DOHH2 (cell line): ENCODE results near the gene RAB7A.

Source experiments
- H3F3A ChIP-seq: fragments of 200-600 bp; sonication (generic), shearing (Covaris generic); 2 replicates; pipeline ENCODE4 v1.6.0; 2016; ENCODE audit warnings: antibody characterized with exemption, mild to moderate bottlenecking; ENCODE audit not compliant: control insufficient read depth, insufficient read depth
- H3K27ac ChIP-seq: fragments of 200-600 bp; sonication (generic); 2 replicates; pipeline ENCODE4 v1.5.1; 2014; ENCODE audit warnings: low read depth, mild to moderate bottlenecking, low read length, moderate library complexity
- H3K27me3 ChIP-seq: fragments of 200-600 bp; sonication (generic); 2 replicates; pipeline ENCODE4 v1.6.1; 2014; ENCODE audit warnings: mild to moderate bottlenecking, low read length, mixed read lengths; ENCODE audit not compliant: control insufficient read depth
- H3K36me3 ChIP-seq: fragments of 200-600 bp; sonication (generic); 2 replicates; pipeline ENCODE4 v1.6.1; 2014; ENCODE audit warnings: mild to moderate bottlenecking, low read length, moderate library complexity, mixed read lengths; ENCODE audit not compliant: control insufficient read depth
- H3K4me1 ChIP-seq: fragments of 200-600 bp; sonication (generic); 2 replicates; pipeline ENCODE4 v1.6.1; 2014; ENCODE audit warnings: mild to moderate bottlenecking, low read length, mixed read lengths; ENCODE audit not compliant: control insufficient read depth
- H3K4me2 ChIP-seq: fragments of 200-600 bp; sonication (generic); 2 replicates; pipeline ENCODE4 v1.6.0; 2014; ENCODE audit warnings: mild to moderate bottlenecking, low read length, moderate library complexity
- H3K4me3 ChIP-seq: fragments of 200-600 bp; sonication (generic); 2 replicates; pipeline ENCODE4 v1.5.1; 2014; ENCODE audit warnings: mild to moderate bottlenecking, low read length, mixed read lengths
- H3K79me2 ChIP-seq: fragments of 200-600 bp; sonication (generic); 2 replicates; pipeline ENCODE4 v1.6.1; 2014; ENCODE audit warnings: mild to moderate bottlenecking, low read length, mixed read lengths; ENCODE audit not compliant: control insufficient read depth
- H3K9me2 ChIP-seq: fragments of 200-600 bp; sonication (generic); replicated peaks from 2 replicates; pipeline ENCODE4 v1.6.1; 2014; ENCODE audit warnings: mild to moderate bottlenecking, low read length, mixed read lengths; ENCODE audit not compliant: control insufficient read depth
- H3K9me3 ChIP-seq: fragments of 200-600 bp; sonication (generic); 2 replicates; pipeline ENCODE4 v1.6.1; 2014; ENCODE audit warnings: antibody characterized with exemption, low read length, mixed read lengths; ENCODE audit not compliant: control insufficient read depth, insufficient read depth
- H4K20me1 ChIP-seq: fragments of 200-600 bp; sonication (generic); 2 replicates; pipeline ENCODE4 v1.6.0; 2014; ENCODE audit warnings: low read depth, mild to moderate bottlenecking, antibody characterized with exemption, low read length, moderate library complexity; ENCODE audit not compliant: control insufficient read depth, insufficient read depth
- EZH2phosphoT487 ChIP-seq: fragments of 200-600 bp; sonication (generic); IDR thresholded peaks from 2 replicates; pipeline ENCODE4 v1.6.1; 2017; ENCODE audit warnings: borderline replicate concordance, mild to moderate bottlenecking, antibody characterized with exemption, low read length, moderate library complexity, mixed read lengths
- TF ChIP-seq, protein P1 (sequence below): fragments of 200-600 bp; sonication (generic); IDR thresholded peaks from one replicate; pipeline ENCODE4 v1.5.1; 2014; ENCODE audit warnings: antibody characterized with exemption, mild to moderate bottlenecking, low read depth, low read length; ENCODE audit not compliant: poor library complexity, severe bottlenecking

The RAB7A gene

DNA sequence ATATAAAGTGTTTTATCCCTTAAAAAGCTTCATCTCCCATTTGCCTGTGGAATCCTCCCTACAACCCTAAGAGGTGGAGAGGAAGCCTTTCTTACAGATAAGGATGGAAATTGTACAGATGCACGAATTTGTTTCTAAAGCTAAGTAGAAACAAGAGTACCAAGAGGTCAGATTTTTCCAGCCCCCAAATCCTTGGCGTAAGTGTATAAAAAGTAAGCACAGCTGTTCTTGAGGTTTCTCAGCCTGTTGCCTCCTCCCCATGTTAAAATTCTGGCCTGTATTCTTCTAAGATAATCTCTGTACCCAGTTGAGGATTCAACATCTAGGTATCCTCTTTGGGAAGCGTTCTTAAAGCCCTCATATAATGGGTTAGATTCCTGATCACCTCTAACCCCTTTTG, 34.9 kb downstream of the RAB7A start:
- Histone ChIP-seq H3K4me1 (no peaks in the 10 kb centered on the region), H3F3A (no peaks in the 10 kb centered on the region), H3K79me2 (peaks cover 94% of the 10 kb centered on the region), H3K9me2 (no peaks in the 10 kb centered on the region), H4K20me1 (peaks cover 21% of the 10 kb centered on the region; the same call in 1 of the 2 replicates), H3K27ac (no peak overlapping the region), H3K27me3 (no peaks in the 10 kb centered on the region), H3K9me3 (no peaks in the 10 kb centered on the region), H3K36me3 (peaks cover 9% of the 10 kb centered on the region), H3K4me2 (no peak overlapping the region), H3K4me3 (no peak overlapping the region)
- TF ChIP-seq EZH2phosphoT487, result no peak
- TF ChIP-seq, protein P1, sequence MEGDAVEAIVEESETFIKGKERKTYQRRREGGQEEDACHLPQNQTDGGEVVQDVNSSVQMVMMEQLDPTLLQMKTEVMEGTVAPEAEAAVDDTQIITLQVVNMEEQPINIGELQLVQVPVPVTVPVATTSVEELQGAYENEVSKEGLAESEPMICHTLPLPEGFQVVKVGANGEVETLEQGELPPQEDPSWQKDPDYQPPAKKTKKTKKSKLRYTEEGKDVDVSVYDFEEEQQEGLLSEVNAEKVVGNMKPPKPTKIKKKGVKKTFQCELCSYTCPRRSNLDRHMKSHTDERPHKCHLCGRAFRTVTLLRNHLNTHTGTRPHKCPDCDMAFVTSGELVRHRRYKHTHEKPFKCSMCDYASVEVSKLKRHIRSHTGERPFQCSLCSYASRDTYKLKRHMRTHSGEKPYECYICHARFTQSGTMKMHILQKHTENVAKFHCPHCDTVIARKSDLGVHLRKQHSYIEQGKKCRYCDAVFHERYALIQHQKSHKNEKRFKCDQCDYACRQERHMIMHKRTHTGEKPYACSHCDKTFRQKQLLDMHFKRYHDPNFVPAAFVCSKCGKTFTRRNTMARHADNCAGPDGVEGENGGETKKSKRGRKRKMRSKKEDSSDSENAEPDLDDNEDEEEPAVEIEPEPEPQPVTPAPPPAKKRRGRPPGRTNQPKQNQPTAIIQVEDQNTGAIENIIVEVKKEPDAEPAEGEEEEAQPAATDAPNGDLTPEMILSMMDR, result no peak

DNA sequence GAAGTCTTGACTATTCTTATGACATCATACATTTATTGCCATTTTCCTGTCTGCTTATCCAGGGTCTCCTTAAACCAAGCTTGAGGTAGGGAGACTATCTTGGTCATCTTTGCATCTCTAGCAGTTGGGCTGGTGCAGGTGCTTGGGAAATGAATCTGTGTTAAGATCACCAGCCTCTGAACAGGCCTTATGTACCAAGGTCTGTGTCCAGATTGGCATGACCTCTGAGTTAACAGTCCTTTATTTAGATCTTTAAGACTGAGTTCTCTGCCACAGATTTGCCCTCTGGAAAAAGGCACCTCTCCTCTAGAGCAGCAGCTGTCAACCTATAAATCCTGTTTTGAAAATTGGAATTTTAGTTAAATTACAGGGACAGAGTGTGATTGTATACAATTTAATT, 35.4 kb downstream of the RAB7A start:
- Histone ChIP-seq H3K4me2 (no peak overlapping the region), H3F3A (no peaks in the 10 kb centered on the region), H3K36me3 (peaks cover 9% of the 10 kb centered on the region), H3K9me2 (no peaks in the 10 kb centered on the region), H3K4me3 (no peak overlapping the region), H3K4me1 (no peaks in the 10 kb centered on the region), H3K27me3 (no peaks in the 10 kb centered on the region), H3K79me2 (peaks cover 94% of the 10 kb centered on the region), H3K9me3 (no peaks in the 10 kb centered on the region), H4K20me1 (peaks cover 21% of the 10 kb centered on the region; the same call in 1 of the 2 replicates), H3K27ac (no peak overlapping the region)
- TF ChIP-seq, protein P1, result no peak
- no peak for TF ChIP-seq EZH2phosphoT487

DNA sequence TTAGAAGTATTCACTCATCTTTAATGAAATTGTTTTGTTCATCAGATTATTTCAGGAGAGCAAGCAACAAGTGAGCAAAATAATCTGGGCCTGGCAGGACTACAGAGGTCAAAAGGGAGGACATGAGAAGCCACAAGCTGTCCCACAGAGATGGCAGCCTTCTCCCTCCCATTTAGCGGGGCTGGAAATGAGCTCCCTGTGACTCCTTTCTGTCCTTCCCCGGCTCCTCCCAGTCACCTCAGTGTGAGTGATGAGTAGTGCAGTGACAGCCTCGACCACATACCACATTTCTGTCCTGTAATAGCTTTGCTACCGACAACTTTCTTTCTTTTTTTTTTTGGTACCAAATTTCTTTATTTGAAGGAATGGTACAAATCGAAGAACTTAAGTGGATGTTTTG, 38.0 kb downstream of the RAB7A start:
- Histone ChIP-seq H3K27ac (no peak overlapping the region), H3F3A (no peaks in the 10 kb centered on the region), H3K27me3 (no peaks in the 10 kb centered on the region), H3K9me2 (no peaks in the 10 kb centered on the region), H3K9me3 (no peaks in the 10 kb centered on the region), H3K4me2 (no peak overlapping the region), H4K20me1 (peaks cover 16% of the 10 kb centered on the region; the same call in 1 of the 2 replicates), H3K79me2 (peaks cover 96% of the 10 kb centered on the region), H3K4me1 (no peaks in the 10 kb centered on the region), H3K36me3 (peaks cover 9% of the 10 kb centered on the region), H3K4me3 (no peak overlapping the region)
- TF ChIP-seq EZH2phosphoT487, result no peak
- TF ChIP-seq, protein P1, result no peak

DNA sequence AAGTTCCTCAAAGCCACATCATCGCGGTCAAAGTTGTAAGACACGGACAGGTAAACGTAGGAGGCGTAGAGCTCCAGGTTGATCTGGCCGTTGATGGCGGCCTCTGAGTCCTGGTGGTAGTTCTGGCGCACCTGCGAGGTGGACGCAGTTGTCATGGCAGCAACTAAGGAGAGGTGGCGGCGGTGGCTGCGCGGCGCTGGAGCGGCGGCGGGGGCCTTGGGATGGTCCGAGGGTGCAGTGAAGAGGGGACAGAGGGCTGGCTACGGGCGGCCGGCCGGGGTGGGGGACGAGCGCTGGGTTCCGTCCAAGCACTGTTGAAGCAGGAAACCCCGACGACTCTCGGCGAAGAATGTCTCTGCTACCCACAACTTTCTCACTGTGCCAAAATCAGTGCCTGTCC, 38.9 kb downstream of the RAB7A start:
- TF ChIP-seq, protein P1, result no peak
- no peaks in the 10 kb centered on the region for H3K9me2 ChIP-seq
- H3K36me3 ChIP-seq, result peaks cover 9% of the 10 kb centered on the region
- peaks cover 19% of the 10 kb centered on the region; the same call in 1 of the 2 replicates for H4K20me1 ChIP-seq
- H3K79me2 ChIP-seq, result peaks cover 96% of the 10 kb centered on the region
- no peak overlapping the region for H3K27ac ChIP-seq
- H3K4me3 ChIP-seq, result no peak overlapping the region
- no peaks in the 10 kb centered on the region for H3F3A ChIP-seq
- H3K4me2 ChIP-seq, result no peak overlapping the region
- no peaks in the 10 kb centered on the region for H3K4me1 ChIP-seq
- no peaks in the 10 kb centered on the region for H3K27me3 ChIP-seq
- H3K9me3 ChIP-seq, result no peaks in the 10 kb centered on the region
